ENCODE measurements around the gene POU2F1. TPM values are rescaled to one million over a fixed set of nuclear protein-coding genes. Genes with fewer than 3 reads are reported as not detected.

POU2F1 gene
- total and polyA plus RNA-seq, 2 donors (not counting 1 experiment from before 2014, with no cell fraction given): 5.2 to 48.8 TPM

- H3K4me2 ChIP-seq (replicated peaks; ENCODE audit: low read depth, low read length, poor library complexity, severe bottlenecking): no peak overlapping the region
- TF ChIP-seq CTCF (IDR thresholded peaks at IDR 0.05) (no peak), EZH2 (IDR thresholded peaks at IDR 0.05; ENCODE audit: borderline replicate concordance, insufficient read depth, low read depth, low read length, poor library complexity, severe bottlenecking) (no peak)
- ChIA-PET POLR2A (no interaction called here), CTCF (no interaction called here)
- no peak for DNase-seq
- no peaks in the 10 kb centered on the region for H4K20me1 ChIP-seq (ENCODE audit: control insufficient read depth, insufficient read depth, low read length, poor library complexity, severe bottlenecking)
- H3K9ac ChIP-seq (ENCODE audit: low read length): no peak overlapping the region
- H2AFZ ChIP-seq (ENCODE audit: insufficient read depth, low read depth, low read length, poor library complexity, severe bottlenecking): no peak overlapping the region
- H3K9me3 ChIP-seq (ENCODE audit: control extremely low read depth in 1 of 3, control insufficient read depth in 2 of 3, insufficient read depth in 1 of 3, low read length in 2 of 3): no peaks in the 10 kb centered on the region
- Mint-ChIP-seq H3K4me3 (no peak overlapping the region), H3K27me3 (no peaks in the 10 kb centered on the region), H3K9me3 (ENCODE audit: insufficient read depth) (no peaks in the 10 kb centered on the region), H3K4me1 (peaks cover 29% of the 10 kb centered on the region), H3K27ac (no peak overlapping the region)
- intact Hi-C loops (cut with micrococcal nuclease): no loop called here
- no peaks in the 10 kb centered on the region for H3K36me3 ChIP-seq (replicated peaks in 1 of 2; ENCODE audit: control extremely low read depth in 1 of 2, control insufficient read depth in 1 of 2, extremely low read depth in 1 of 2, insufficient read depth in 2 of 2, low read length in 1 of 2)
- H3K27me3 ChIP-seq (replicated peaks in 1 of 4; ENCODE audit: control extremely low read depth in 1 of 4, control insufficient read depth in 3 of 4, insufficient read depth in 4 of 4, low read length in 3 of 4): no peaks in the 10 kb centered on the region
- no peak overlapping the region for H3K4me3 ChIP-seq (ENCODE audit: control extremely low read depth in 1 of 5, extremely low read depth in 1 of 5, insufficient read depth in 1 of 5, low read depth in 2 of 5, low read length in 4 of 5)
- H3K4me1 ChIP-seq (ENCODE audit: control insufficient read depth in 2 of 2, insufficient read depth in 2 of 2, low read length in 2 of 2): peaks cover 6% of the 10 kb centered on the region in 2 donors
- no peak for ATAC-seq (ENCODE audit: low read depth)
- peaks cover 92% of the 10 kb centered on the region for H3K79me2 ChIP-seq (ENCODE audit: control insufficient read depth, insufficient read depth, low read length)
- no peak overlapping the region for H3K27ac ChIP-seq (ENCODE audit: low read length in 2 of 2)
These were observed 32.3 kb downstream of the POU2F1 start for GRCh38 chr1:167252986-167253385.

GRCh38 chr1:167258858-167259257 lies 38.2 kb downstream of the POU2F1 start:
- no peak for TF ChIP-seq CTCF (IDR thresholded peaks at IDR 0.05)
- no peak for TF ChIP-seq EZH2 (IDR thresholded peaks at IDR 0.05; ENCODE audit: borderline replicate concordance, insufficient read depth, low read depth, low read length, poor library complexity, severe bottlenecking)
- H3K9ac ChIP-seq (ENCODE audit: low read length): no peak overlapping the region
- H3K4me3 Mint-ChIP-seq: no peak overlapping the region
- H3K27me3 ChIP-seq (replicated peaks in 1 of 4; ENCODE audit: control extremely low read depth in 1 of 4, control insufficient read depth in 3 of 4, insufficient read depth in 4 of 4, low read length in 3 of 4): no peaks in the 10 kb centered on the region
- WGBS (ENCODE audit: insufficient coverage): 87% methylated on average over 3 of the region's 5 CpGs
- POLR2A ChIA-PET: no interaction called here
- H3K9me3 ChIP-seq (ENCODE audit: control extremely low read depth in 1 of 3, control insufficient read depth in 2 of 3, insufficient read depth in 1 of 3, low read length in 2 of 3): no peaks in the 10 kb centered on the region
- intact Hi-C loops (cut with micrococcal nuclease): no loop called here
- no peaks in the 10 kb centered on the region for H3K27me3 Mint-ChIP-seq
- CTCF ChIA-PET: interaction anchor here (2.2 kb wide), 1 partner anchor 9 kb away, joined by 15 read pairs; no protein-coding TSS in a partner anchor
- no peaks in the 10 kb centered on the region for H3K9me3 Mint-ChIP-seq (ENCODE audit: insufficient read depth)
- H3K27ac ChIP-seq (ENCODE audit: low read length in 2 of 2): no peak overlapping the region
- ATAC-seq (ENCODE audit: low read depth) (no peak), DNase-seq (no peak)
- no peak overlapping the region for H3K4me2 ChIP-seq (replicated peaks; ENCODE audit: low read depth, low read length, poor library complexity, severe bottlenecking)
- no peak overlapping the region for H3K27ac Mint-ChIP-seq
- H2AFZ ChIP-seq (ENCODE audit: insufficient read depth, low read depth, low read length, poor library complexity, severe bottlenecking): no peak overlapping the region
- H4K20me1 ChIP-seq (ENCODE audit: control insufficient read depth, insufficient read depth, low read length, poor library complexity, severe bottlenecking): no peaks in the 10 kb centered on the region
- no peaks in the 10 kb centered on the region for H3K36me3 ChIP-seq (replicated peaks in 1 of 2; ENCODE audit: control extremely low read depth in 1 of 2, control insufficient read depth in 1 of 2, extremely low read depth in 1 of 2, insufficient read depth in 2 of 2, low read length in 1 of 2)
- no peak overlapping the region for H3K4me3 ChIP-seq (ENCODE audit: control extremely low read depth in 1 of 5, extremely low read depth in 1 of 5, insufficient read depth in 1 of 5, low read depth in 2 of 5, low read length in 4 of 5)
- H3K4me1 Mint-ChIP-seq: peaks cover 27% of the 10 kb centered on the region
- H3K79me2 ChIP-seq (ENCODE audit: control insufficient read depth, insufficient read depth, low read length): peaks cover 91% of the 10 kb centered on the region
- H3K4me1 ChIP-seq (ENCODE audit: control insufficient read depth in 2 of 2, insufficient read depth in 2 of 2, low read length in 2 of 2): peaks cover 24 to 26% of the 10 kb centered on the region in 2 donors
